Measurements from ENCODE around the gene ZBTB20.

The ZBTB20 gene

DNA sequence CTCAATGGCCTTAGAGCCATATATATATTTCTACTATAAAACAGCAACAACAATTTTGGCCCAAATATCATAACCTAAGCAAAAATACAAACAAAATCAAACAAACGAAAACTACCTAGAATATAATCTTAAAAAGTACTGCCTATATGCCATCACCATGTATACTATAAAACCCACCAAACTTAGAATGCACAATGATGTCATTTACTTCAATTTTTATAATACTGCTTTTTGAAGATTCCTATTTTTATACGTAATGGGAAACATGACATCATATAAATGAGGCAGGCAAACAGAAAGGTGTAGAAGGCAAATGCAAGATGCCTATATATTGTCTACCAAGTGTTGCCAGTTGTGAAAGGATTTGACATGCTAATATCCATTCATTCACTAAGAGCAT is 550.9 kb downstream of the ZBTB20 start:
- H2BK5ac ChIP-seq (ENCODE audit: low read depth, low read length, poor library complexity, severe bottlenecking): no peak overlapping the region
- no peak overlapping the region for H2BK15ac ChIP-seq (ENCODE audit: low read depth, poor library complexity, severe bottlenecking)
- H3K4me2 ChIP-seq (ENCODE audit: low read length, poor library complexity, severe bottlenecking): no peak overlapping the region
- H2AK5ac ChIP-seq (ENCODE audit: low read length, severe bottlenecking): no peak overlapping the region
- peaks cover 0 to 17% of the 10 kb centered on the region in 2 experiments for H3K36me3 ChIP-seq (ENCODE audit: control insufficient read depth in 1 of 2, insufficient read depth in 2 of 2, low read depth in 1 of 2, low read length in 2 of 2)
- no peak overlapping the region for H3K18ac ChIP-seq (ENCODE audit: low read depth in 1 of 2, low read length in 2 of 2)
- H3K27ac ChIP-seq (ENCODE audit: low read length, poor library complexity, severe bottlenecking): no peak overlapping the region
- H3K27me3 ChIP-seq (ENCODE audit: control insufficient read depth in 1 of 2, insufficient read depth in 1 of 2, low read length in 2 of 2): no peaks in the 10 kb centered on the region
- no peak overlapping the region for H3K4me3 ChIP-seq (ENCODE audit: insufficient read depth in 1 of 2, low read depth in 1 of 2, low read length in 2 of 2)
- H4K91ac ChIP-seq (ENCODE audit: low read length): no peak overlapping the region
- H4K8ac ChIP-seq (ENCODE audit: low read length): no peak overlapping the region
- DNase-seq: no peak
- H3K79me1 ChIP-seq (replicated peaks; ENCODE audit: low read length, poor library complexity, severe bottlenecking): peaks cover 11% of the 10 kb centered on the region
- H2BK12ac ChIP-seq (ENCODE audit: low read length in 2 of 2): no peak overlapping the region
- H3K14ac ChIP-seq (ENCODE audit: low read length in 2 of 2): no peak overlapping the region
- no peaks in the 10 kb centered on the region for H3K4me1 ChIP-seq (ENCODE audit: control insufficient read depth, insufficient read depth, low read depth, low read length)
- H3K9me3 ChIP-seq (ENCODE audit: control insufficient read depth, low read length): no peaks in the 10 kb centered on the region
- no peak overlapping the region for H3K9ac ChIP-seq (ENCODE audit: low read length)
- no peak overlapping the region for H3K23ac ChIP-seq (ENCODE audit: low read length in 2 of 2)
- H3K4ac ChIP-seq (ENCODE audit: low read depth in 1 of 2, low read length in 2 of 2): no peak overlapping the region
- no peak overlapping the region for H2AFZ ChIP-seq (ENCODE audit: low read depth, low read length)
- WGBS: 91% methylated on average over 2 of the region's 2 CpGs
- H2BK120ac ChIP-seq (ENCODE audit: low read depth, low read length): no peak overlapping the region

DNA sequence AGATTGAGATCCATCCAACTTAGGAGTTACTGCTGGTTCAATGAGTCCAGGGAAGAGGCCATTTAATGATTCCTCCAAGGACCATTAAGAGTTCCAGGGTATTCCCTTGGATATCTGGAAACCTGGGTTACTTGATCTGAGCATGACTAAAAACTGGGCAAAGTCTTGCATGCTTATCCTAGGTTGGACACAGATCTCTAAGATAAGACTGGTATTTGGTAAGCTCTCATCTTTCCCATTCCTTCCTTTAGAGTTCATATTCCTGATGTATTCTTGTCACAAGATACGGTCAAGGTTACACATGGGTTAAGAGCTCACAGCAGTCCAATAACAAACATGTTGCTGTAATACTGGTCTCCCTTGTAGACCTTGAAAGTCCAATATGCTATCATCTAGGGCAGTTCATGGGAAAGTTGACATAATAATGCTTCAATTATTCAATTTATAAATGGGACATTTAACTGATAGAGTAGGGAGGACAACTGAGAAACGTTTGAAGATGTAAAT is 551.5 kb downstream of the ZBTB20 start:
- Histone ChIP-seq H3K4me2 (ENCODE audit: low read length, poor library complexity, severe bottlenecking) (no peak overlapping the region), H4K91ac (ENCODE audit: low read length) (no peak overlapping the region), H3K4me1 (ENCODE audit: control insufficient read depth, insufficient read depth, low read depth, low read length) (no peaks in the 10 kb centered on the region), H2BK15ac (ENCODE audit: low read depth, poor library complexity, severe bottlenecking) (no peak overlapping the region), H2AFZ (ENCODE audit: low read depth, low read length) (no peak overlapping the region), H2AK5ac (ENCODE audit: low read length, severe bottlenecking) (no peak overlapping the region), H3K9me3 (ENCODE audit: control insufficient read depth, low read length) (no peaks in the 10 kb centered on the region), H2BK12ac (ENCODE audit: low read length in 2 of 2) (no peak overlapping the region), H3K27ac (ENCODE audit: low read length, poor library complexity, severe bottlenecking) (no peak overlapping the region), H3K14ac (ENCODE audit: low read length in 2 of 2) (no peak overlapping the region), H3K18ac (ENCODE audit: low read depth in 1 of 2, low read length in 2 of 2) (no peak overlapping the region), H3K36me3 (ENCODE audit: control insufficient read depth in 1 of 2, insufficient read depth in 2 of 2, low read depth in 1 of 2, low read length in 2 of 2) (peaks cover 0 to 17% of the 10 kb centered on the region in 2 experiments), H3K79me1 (replicated peaks; ENCODE audit: low read length, poor library complexity, severe bottlenecking) (peaks cover 8% of the 10 kb centered on the region), H3K23ac (ENCODE audit: low read length in 2 of 2) (no peak overlapping the region), H2BK5ac (ENCODE audit: low read depth, low read length, poor library complexity, severe bottlenecking) (no peak overlapping the region), H3K9ac (ENCODE audit: low read length) (no peak overlapping the region), H4K8ac (ENCODE audit: low read length) (no peak overlapping the region), H3K27me3 (ENCODE audit: control insufficient read depth in 1 of 2, insufficient read depth in 1 of 2, low read length in 2 of 2) (no peaks in the 10 kb centered on the region), H3K4me3 (ENCODE audit: insufficient read depth in 1 of 2, low read depth in 1 of 2, low read length in 2 of 2) (no peak overlapping the region), H2BK120ac (ENCODE audit: low read depth, low read length) (no peak overlapping the region), H3K4ac (ENCODE audit: low read depth in 1 of 2, low read length in 2 of 2) (no peak overlapping the region)
- DNase-seq: no peak
- WGBS: 88% methylated on average over 1 of the region's 2 CpGs

DNA sequence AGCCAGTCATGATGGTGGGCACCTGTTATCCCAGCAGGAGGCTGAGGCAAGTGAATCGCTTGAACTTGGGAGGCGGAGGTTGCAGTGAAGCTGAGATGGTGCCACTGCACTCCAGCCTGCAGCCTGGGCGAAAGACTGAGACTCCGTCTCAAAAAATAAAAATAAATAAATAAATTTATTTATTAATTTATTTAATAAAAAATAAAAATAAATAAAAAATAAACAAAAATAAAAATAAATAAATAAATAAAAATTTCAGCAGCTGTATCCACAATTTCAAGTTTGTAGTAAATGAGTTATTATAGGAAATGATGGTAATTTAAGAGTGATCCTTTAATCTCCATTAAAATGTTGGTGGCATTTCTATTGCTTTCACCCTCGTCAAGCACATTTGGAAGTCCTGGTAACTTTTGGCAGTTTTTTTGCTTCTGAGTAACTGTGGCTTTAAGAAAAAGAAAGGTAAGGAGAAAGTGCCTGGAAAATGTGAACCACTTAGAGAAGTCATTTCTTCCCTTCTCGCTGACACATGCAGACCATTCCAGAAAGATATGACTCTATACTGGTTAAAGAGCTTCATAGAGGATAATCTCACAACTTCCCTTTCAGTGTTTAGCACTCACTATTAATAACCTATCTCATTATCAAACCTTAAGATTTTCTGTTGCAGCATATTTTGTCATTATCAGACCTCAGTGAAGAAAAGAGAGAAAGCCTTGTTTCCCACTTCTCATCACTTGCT is 556.6 kb downstream of the ZBTB20 start:
- Histone ChIP-seq H4K91ac (ENCODE audit: low read length) (no peak overlapping the region), H3K4ac (ENCODE audit: low read depth in 1 of 2, low read length in 2 of 2) (no peak overlapping the region), H2BK12ac (ENCODE audit: low read length in 2 of 2) (no peak overlapping the region), H3K18ac (ENCODE audit: low read depth in 1 of 2, low read length in 2 of 2) (no peak overlapping the region), H4K8ac (ENCODE audit: low read length) (no peak overlapping the region), H3K27ac (ENCODE audit: low read length, poor library complexity, severe bottlenecking) (no peak overlapping the region), H2AFZ (ENCODE audit: low read depth, low read length) (no peak overlapping the region), H3K27me3 (ENCODE audit: control insufficient read depth in 1 of 2, insufficient read depth in 1 of 2, low read length in 2 of 2) (no peaks in the 10 kb centered on the region), H3K9me3 (ENCODE audit: control insufficient read depth, low read length) (no peaks in the 10 kb centered on the region), H3K9ac (ENCODE audit: low read length) (no peak overlapping the region), H3K4me3 (ENCODE audit: insufficient read depth in 1 of 2, low read depth in 1 of 2, low read length in 2 of 2) (no peak overlapping the region), H2BK5ac (ENCODE audit: low read depth, low read length, poor library complexity, severe bottlenecking) (no peak overlapping the region), H2BK15ac (ENCODE audit: low read depth, poor library complexity, severe bottlenecking) (no peak overlapping the region), H3K23ac (ENCODE audit: low read length in 2 of 2) (no peak overlapping the region), H2BK120ac (ENCODE audit: low read depth, low read length) (no peak overlapping the region), H3K79me1 (replicated peaks; ENCODE audit: low read length, poor library complexity, severe bottlenecking) (peaks cover 22% of the 10 kb centered on the region), H2AK5ac (ENCODE audit: low read length, severe bottlenecking) (no peak overlapping the region), H3K14ac (ENCODE audit: low read length in 2 of 2) (no peak overlapping the region), H3K36me3 (ENCODE audit: control insufficient read depth in 1 of 2, insufficient read depth in 2 of 2, low read depth in 1 of 2, low read length in 2 of 2) (peaks cover 3 to 15% of the 10 kb centered on the region in 2 experiments), H3K4me2 (ENCODE audit: low read length, poor library complexity, severe bottlenecking) (no peak overlapping the region), H3K4me1 (ENCODE audit: control insufficient read depth, insufficient read depth, low read depth, low read length) (no peaks in the 10 kb centered on the region)
- 99% methylated on average over 4 of the region's 6 CpGs for WGBS
- no peak for DNase-seq

DNA sequence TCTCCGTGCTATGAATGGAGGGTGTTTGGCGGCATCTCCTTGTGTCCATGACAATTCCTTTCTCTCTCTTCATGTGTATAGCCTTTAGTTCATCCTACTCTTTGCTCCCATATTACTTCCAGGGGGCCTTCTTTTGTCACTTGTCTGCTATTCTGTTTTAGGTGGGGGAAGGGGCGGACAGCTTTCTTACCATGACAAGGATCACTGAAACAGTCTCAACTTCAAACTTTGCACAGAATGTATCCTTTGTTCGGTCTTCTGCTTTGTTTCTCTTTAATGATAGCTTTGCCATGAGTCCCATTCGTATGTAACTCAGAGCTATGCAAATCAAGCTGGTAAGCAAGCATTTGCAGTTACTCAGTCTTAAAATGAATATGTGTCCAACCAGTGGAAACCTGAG is 559.1 kb downstream of the ZBTB20 start:
- WGBS: 100% methylated on average over 5 of the region's 5 CpGs
- no peak overlapping the region for H3K27ac ChIP-seq (ENCODE audit: low read length, poor library complexity, severe bottlenecking)

More for the DNA sequence above, 559.1 kb downstream of the ZBTB20 start:
- Histone ChIP-seq H2BK15ac (ENCODE audit: low read depth, poor library complexity, severe bottlenecking) (no peak overlapping the region), H3K4me1 (ENCODE audit: control insufficient read depth, insufficient read depth, low read depth, low read length) (no peaks in the 10 kb centered on the region), H2AK5ac (ENCODE audit: low read length, severe bottlenecking) (no peak overlapping the region), H3K4me2 (ENCODE audit: low read length, poor library complexity, severe bottlenecking) (no peak overlapping the region), H3K18ac (ENCODE audit: low read depth in 1 of 2, low read length in 2 of 2) (no peak overlapping the region), H3K27me3 (ENCODE audit: control insufficient read depth in 1 of 2, insufficient read depth in 1 of 2, low read length in 2 of 2) (no peaks in the 10 kb centered on the region), H4K8ac (ENCODE audit: low read length) (no peak overlapping the region), H3K36me3 (ENCODE audit: control insufficient read depth in 1 of 2, insufficient read depth in 2 of 2, low read depth in 1 of 2, low read length in 2 of 2) (peaks cover 3 to 12% of the 10 kb centered on the region in 2 experiments), H3K79me1 (replicated peaks; ENCODE audit: low read length, poor library complexity, severe bottlenecking) (peaks cover 27% of the 10 kb centered on the region), H3K14ac (ENCODE audit: low read length in 2 of 2) (no peak overlapping the region), H3K9me3 (ENCODE audit: control insufficient read depth, low read length) (no peaks in the 10 kb centered on the region), H3K23ac (ENCODE audit: low read length in 2 of 2) (no peak overlapping the region), H3K4ac (ENCODE audit: low read depth in 1 of 2, low read length in 2 of 2) (no peak overlapping the region), H2AFZ (ENCODE audit: low read depth, low read length) (no peak overlapping the region), H2BK12ac (ENCODE audit: low read length in 2 of 2) (no peak overlapping the region), H2BK120ac (ENCODE audit: low read depth, low read length) (no peak overlapping the region), H3K9ac (ENCODE audit: low read length) (no peak overlapping the region), H4K91ac (ENCODE audit: low read length) (no peak overlapping the region), H2BK5ac (ENCODE audit: low read depth, low read length, poor library complexity, severe bottlenecking) (no peak overlapping the region), H3K4me3 (ENCODE audit: insufficient read depth in 1 of 2, low read depth in 1 of 2, low read length in 2 of 2) (no peak overlapping the region)
- no peak for DNase-seq
